CD4-positive, alpha-beta T cell treated with Interleukin-6 for 4 hours (primary cell): ENCODE data around the gene NOXA1.
A peak's percentile ranks its signal among the peaks of the same experiment; 100 is the strongest.
"Not testable (repeated sequence)": the region's sequence is repeated elsewhere in the genome, so short reads cannot be mapped to it uniquely, and the experiment has no call there.

ENCODE experiments used
- DNase-seq: peaks from one replicate; pipeline ENCODE4 v3.0.0-alpha.2; 2020; ENCODE audit warnings: mixed read lengths

NOXA1 gene

GRCh38 chr9:137441289-137441934 lies 18.2 kb downstream of the NOXA1 start, which contains the start of gene ENTPD8:
TSS of gene ENTPD8 (minus strand) at chr9:137441357. CDS start at chr9:137438285, 3,072 bp downstream.
- no peak for DNase-seq

- no peak for DNase-seq
These were observed 18.7 kb downstream of the NOXA1 start for GRCh38 chr9:137441935-137442321.

- DNase-seq: no peak
These were observed 21.1 kb downstream of the NOXA1 start for GRCh38 chr9:137444106-137444790.

DNA sequence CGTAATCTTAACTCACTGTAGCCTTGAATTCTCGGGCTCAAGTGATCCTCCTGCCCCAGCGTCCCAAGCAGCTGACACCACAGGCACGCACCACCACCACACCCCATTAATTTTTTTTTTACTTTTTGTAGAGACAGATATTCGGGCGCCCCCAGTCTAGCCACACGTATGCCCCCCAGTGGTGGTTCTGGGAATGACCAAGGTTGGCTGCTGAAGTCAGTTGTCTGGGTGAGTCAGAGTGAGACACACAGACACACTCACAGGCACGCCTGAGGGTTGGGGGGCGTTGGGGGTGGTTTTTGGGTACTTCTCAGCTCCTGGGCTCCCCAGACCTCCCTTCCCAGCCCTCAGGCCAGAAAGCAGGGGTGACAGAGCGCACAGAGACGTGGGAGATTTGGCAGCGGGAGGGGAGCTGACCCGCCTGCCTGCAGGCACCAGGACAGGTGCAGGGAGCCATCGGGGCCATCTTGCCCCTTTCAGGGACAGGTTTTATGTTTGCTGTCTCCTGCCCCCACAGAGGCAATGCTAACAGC lies 22.1 kb downstream of the NOXA1 start:
- peak; percentile 90 for DNase-seq

GRCh38 chr9:137445930-137446431 lies 22.8 kb downstream of the NOXA1 start:
- no peak for DNase-seq

DNA sequence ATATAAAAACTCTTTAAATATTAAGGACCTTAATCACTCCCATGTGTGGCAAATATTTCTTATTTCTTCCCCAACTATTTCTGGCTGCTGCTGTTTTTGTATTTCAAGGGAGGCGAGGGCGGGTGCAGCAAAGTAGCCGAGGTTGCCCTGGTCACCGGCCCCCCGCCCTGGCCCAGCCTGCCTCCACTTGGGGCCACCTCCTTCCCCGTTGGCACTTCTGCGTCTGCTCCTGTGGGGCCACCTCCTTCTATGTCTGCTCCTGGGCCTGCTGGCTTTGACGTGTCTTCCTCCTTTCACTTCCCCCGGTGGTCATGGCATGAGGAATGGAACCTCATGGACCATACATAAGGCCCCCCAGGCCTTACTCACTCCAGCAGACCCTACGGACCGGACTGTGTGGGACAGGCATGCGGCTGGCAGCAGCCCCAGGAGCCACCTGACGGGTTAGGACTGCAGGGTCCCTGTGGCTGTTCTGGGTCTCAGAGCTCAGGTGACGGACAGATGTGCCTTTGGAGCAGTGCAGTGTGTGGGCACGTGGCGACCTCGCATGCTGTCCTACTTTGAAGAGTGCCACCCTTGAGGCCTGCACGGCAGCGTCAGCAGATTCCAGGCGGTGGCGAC lies 23.8 kb downstream of the NOXA1 start:
- no peak for DNase-seq

DNA sequence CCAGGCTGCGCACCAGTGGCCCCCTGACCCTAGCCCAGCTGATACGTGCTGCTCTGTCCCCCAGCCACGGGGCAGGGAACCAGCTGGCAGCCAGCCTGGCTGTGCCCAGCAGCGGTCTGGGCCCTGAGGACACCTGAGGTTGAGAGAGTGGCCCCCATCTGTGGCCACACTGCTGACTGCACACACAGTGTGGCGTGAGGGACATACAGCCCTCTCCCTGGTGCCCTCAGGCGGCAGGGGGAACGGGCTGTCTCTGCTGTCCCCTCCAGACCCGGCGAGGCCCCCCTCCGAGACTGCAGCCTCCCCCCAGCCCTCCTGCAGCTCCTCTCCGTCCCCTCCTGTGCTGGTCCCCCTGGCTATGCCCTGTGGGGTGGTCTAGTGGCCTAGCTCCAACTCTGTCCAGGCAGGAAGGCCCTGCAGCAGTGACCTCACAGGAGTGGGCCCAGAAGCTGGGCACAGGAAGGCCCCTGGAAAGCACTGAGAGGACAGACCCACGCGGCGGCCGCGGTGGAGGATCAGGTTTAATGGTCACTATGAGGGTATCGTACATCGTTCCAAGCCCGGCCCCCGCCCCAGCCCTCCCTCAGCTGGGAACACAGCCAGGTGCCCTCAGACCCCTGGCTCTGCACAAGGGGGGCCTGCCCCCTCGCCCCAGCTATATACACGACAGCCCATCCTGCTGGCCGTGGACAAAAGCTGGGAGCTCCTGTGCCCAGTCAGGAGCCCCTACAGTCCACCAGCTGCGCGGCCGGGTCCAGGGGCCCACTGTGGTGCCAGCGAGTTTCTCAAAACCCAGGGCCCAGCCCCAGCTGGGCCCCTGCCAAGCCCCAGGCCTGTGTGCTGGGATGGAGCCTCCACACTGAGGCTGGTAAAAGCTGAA lies 24.8 kb downstream of the NOXA1 start:
- DNase-seq: no peak

- no peak for DNase-seq
These were observed 25.4 kb downstream of the NOXA1 start for GRCh38 chr9:137448602-137448962.

DNA sequence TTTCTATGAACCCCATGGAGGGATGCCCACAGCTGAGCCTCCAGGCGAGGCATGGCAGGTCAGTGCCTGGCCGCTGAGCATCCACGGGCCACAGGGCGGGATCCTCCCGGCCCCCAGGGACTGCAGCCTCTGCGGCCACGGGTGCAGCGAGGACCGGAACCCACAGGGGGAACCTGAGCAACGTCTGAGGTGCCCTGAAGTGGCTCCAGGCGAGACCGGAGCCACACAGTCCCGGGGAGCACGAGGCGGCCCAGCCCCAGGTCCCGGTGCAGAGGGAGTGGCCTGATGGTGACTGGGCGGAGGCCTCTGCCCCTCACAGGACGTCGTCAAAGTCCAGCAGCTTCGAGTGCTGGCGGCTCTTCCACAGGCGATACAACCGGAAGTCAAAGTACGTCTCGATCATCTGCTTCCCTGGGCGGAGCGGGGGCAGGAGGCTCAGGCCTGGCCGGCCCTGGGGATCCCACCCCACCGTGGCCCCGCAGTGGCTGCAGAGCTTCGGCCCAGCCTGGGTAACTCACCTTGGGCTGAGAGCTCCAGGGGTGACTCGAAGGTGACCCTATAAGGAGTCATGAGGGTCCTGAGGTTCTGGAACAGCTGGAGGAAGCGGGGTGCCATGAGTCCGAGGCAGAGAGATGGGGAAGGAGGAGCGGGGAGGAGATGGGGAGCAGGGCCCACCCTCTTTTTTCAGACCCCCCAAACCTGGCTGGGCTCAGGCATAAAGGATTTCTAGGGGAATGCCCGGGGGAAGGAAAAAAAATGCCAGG lies 26.1 kb downstream of the NOXA1 start:
- DNase-seq: no peak

DNA sequence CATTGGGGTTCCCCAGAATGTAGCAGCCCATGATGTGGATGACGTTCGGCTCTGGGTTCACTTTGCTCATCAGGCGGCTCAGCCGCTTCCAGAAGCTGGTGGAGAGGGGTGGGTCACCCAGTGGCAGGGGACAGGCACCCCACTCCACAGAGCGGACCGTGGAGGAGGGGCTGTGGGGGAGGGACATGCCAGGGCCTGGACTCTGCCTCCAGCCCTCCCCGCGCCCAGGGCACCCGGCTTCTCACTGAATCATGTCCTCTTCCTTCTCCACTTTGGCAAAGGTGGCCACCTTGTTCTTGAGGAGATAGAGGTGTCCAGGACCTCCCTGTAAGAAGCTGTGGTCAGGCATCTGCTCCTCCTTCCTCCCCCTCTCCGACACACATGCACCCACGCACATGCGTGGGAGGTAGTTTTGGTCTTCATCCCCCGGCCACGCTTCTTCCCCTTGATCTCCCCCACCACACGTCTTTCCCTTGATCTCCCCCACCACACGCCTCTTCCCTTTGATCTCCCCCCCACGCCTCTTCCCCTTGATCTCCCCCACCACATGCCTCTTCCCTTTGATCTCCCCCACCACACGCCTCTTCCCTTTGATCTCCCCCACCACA lies 26.8 kb downstream of the NOXA1 start:
- DNase-seq: peak; percentile 47

DNA sequence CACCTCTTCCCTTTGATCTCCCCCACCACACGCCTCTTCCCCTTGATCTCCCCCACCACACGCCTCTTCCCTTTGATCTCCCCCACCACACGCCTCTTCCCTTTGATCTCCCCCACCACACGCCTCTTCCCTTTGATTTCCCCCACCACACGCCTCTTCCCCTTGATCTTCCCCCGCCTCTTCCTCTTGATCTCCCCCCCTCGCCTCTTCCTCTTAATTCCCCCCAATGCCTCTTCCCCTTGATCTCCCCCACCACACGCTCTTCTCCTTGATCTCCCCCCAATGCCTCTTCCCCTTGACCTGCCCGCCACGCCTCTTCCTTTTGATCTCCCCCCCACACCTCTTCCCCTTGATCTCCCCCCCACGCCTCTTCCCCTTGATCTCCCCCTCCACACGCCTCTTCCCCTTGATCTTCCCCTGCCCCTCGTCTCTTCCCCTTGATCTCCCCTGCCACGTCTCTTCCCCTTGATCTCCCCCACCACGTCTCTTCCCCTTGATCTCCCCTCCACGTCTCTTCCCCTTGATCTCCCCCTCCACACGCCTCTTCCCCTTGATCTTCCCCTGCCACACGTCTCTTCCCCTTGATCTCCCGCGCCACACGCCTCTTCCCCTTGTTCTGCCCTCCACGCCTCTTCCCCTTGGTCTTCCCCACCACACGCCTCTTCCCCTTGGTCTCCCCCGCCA lies 27.5 kb downstream of the NOXA1 start:
- peak; percentile 60 for DNase-seq

GRCh38 chr9:137451264-137452005 lies 28.2 kb downstream of the NOXA1 start:
- DNase-seq: not testable (repeated sequence)

- DNase-seq: no peak
These were observed 29.0 kb downstream of the NOXA1 start for GRCh38 chr9:137452006-137452760.

GRCh38 chr9:137452761-137453642 lies 29.8 kb downstream of the NOXA1 start:
- DNase-seq: no peak

DNA sequence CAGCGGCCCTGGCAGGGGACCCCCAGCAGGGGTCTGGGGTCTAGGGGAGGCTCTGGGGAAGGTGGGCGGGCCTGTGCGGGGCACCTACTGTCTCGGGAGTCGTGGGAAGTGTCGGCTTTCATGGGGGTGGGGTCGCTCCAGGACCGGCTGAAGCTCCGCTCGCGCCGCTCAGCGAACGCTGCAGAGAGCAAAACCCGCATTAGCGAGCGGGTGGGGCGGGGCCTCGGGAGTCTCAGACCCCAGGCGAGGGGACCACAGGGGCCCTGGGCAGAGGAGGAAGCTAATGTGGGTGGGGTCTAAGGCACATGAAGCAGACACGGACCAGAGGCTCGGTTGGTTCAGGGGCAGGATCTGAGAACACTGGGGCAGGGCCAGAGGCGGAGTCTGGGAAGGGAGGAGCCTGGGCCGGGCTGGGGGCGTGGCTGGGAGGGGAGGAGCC lies 30.5 kb downstream of the NOXA1 start:
- peak; percentile 56 for DNase-seq

GRCh38 chr9:137454145-137454596 lies 31.0 kb downstream of the NOXA1 start:
- DNase-seq: peak; percentile 47

DNA sequence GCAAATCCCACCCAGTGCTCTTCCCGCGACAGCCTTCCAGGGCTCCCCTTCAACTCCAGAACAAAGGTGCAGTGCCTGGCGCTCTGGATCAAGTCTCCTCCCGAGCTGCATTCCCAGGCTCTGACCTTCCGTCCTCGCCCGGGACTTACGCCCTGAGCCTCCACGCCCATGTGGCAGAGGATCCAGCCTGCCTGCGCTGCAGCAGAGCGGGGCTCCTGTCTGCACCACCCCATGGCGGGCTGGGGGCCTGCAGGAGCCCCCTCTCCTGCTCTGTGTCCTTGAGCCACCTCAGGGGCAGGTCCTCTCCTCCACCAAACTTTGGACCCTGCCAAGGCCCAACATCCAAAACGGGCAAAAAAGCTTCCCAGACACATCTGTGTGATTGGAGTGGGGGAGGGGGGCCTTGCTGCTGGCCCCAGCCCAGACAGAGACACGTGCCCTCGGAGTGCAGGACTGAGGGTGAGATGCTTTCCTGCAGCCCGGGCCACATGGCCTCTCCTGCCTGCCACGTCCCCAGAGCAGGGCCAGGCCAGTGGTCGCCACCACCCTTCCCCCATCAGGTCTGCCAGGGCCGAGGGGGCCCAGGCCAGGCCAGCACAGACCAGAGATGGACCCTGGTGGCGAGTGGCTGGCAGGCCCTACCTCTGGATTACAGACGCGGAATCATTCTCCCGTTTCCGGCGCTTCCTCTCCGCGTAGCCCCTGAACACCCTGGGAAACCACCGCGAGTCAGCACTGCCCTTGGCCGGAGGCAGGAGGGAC lies 31.6 kb downstream of the NOXA1 start:
- DNase-seq: no peak
